Smooth muscle cell (in vitro differentiated cells): ENCODE data around the gene INPP1. TPM values are rescaled to one million over a fixed set of nuclear protein-coding genes. Genes with fewer than 3 reads are reported as not detected.

Experiments
- DNase-seq: peaks from one replicate; lab custom pipeline; 2025; ENCODE audit not compliant: unreplicated experiment; lab: John Stamatoyannopoulos, UW
- H2AFZ ChIP-seq: fragments of 200-600 bp; sonication (generic); 2 replicates; pipeline ENCODE4 v1.6.0; 2016; ENCODE audit warnings: antibody characterized with exemption, low read depth, mild to moderate bottlenecking
- H3F3A ChIP-seq: fragments of 200-600 bp; sonication (generic); 2 replicates; pipeline ENCODE4 v1.6.0; 2017; ENCODE audit warnings: antibody characterized with exemption, low read depth
- H3K27ac ChIP-seq: fragments of 200-600 bp; sonication (generic); 2 replicates; pipeline ENCODE4 v1.5.1; 2016; ENCODE audit warnings: low read depth, mild to moderate bottlenecking
- H3K27me3 ChIP-seq: fragments of 200-600 bp; sonication (generic); 2 replicates; pipeline ENCODE4 v1.6.1; 2016; ENCODE audit warnings: low read depth, mild to moderate bottlenecking
- H3K36me3 ChIP-seq: fragments of 200-600 bp; sonication (generic); 2 replicates; pipeline ENCODE4 v1.5.1; 2016; ENCODE audit warnings: low read depth
- H3K4me1 ChIP-seq: fragments of 200-600 bp; sonication (generic); 2 replicates; pipeline ENCODE4 v1.5.1; 2016; ENCODE audit warnings: low read depth
- H3K4me2 ChIP-seq: fragments of 200-600 bp; sonication (generic); 2 replicates; pipeline ENCODE4 v1.6.0; 2016; ENCODE audit warnings: mild to moderate bottlenecking
- H3K4me3 ChIP-seq: fragments of 200-600 bp; sonication (generic); 2 replicates; pipeline ENCODE4 v1.5.1; 2016; ENCODE audit warnings: mild to moderate bottlenecking
- H3K79me2 ChIP-seq: fragments of 200-600 bp; sonication (generic); 2 replicates; pipeline ENCODE4 v1.6.0; 2016; ENCODE audit warnings: low read depth, mild to moderate bottlenecking
- H3K9ac ChIP-seq: fragments of 200-600 bp; sonication (generic); 2 replicates; pipeline ENCODE4 v1.6.0; 2016; ENCODE audit warnings: low read depth
- H3K9me3 ChIP-seq: fragments of 200-600 bp; sonication (generic); replicated peaks from 2 replicates; pipeline ENCODE4 v1.5.1; 2016; ENCODE audit warnings: low read depth
- H4K20me1 ChIP-seq: fragments of 200-600 bp; sonication (generic); 2 replicates; pipeline ENCODE4 v1.6.0; 2016; ENCODE audit warnings: low read depth
- WGBS: methylation state at CpG from one replicate; pipeline ENCODE4 v1.1.7; 2016; ENCODE audit warnings: low lambda C conversion rate; 5-methylcytosine and 5-hydroxymethylcytosine counted together
- polyA plus RNA-seq: library from polyadenylated mRNA; unstranded; fragments of >200 nt; fragmentation: Nextera tagmentation; extraction: Ambion mirVana; gene quantifications from 2 replicates; pipeline ENCODE4 v1.2.1, GENCODE V29; 2016
- total RNA-seq: library from RNA; depleted of rRNA; stranded (reverse); fragments of >200 nt; gene quantifications from 2 replicates; pipeline ENCODE4 v1.2.3, GENCODE V29; 2014
- TF ChIP-seq, protein P1 (sequence below): fragments of 200-600 bp; sonication (generic); IDR thresholded peaks from 2 replicates; pipeline ENCODE4 v1.5.1; 2017; ENCODE audit warnings: borderline replicate concordance, mild to moderate bottlenecking, antibody characterized with exemption; ENCODE audit not compliant: insufficient read depth, poor library complexity, severe bottlenecking

INPP1 gene
- total and polyA plus RNA-seq, 2 experiments from 2014 or later, result 4.5 to 14.3 TPM

DNA sequence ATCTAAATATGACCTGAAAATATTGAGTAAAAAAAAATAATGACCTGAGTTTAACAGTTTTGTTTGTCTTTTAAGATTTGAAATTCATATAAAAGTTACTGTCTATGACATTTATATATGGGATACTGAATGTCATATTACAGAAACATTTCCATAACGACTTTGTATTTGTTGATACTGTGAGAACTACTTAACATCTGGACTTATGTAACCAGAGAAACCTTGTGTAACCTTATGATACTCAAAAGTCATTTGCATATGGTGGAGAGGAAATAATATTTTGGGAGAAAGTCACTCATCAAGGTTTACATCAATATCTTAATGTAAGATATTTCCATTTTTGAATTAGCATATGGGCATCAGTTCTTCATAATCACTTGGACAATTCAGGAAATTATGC lies 77.4 kb downstream of the INPP1 start:
- H2AFZ ChIP-seq, result no peak overlapping the region
- H4K20me1 ChIP-seq, result no peaks in the 10 kb centered on the region

More for the DNA sequence above, 77.4 kb downstream of the INPP1 start:
- Histone ChIP-seq H3F3A (no peaks in the 10 kb centered on the region), H3K9me3 (no peaks in the 10 kb centered on the region), H3K36me3 (no peaks in the 10 kb centered on the region), H3K4me1 (no peaks in the 10 kb centered on the region), H3K4me2 (no peak overlapping the region), H3K79me2 (no peaks in the 10 kb centered on the region), H3K9ac (no peak overlapping the region), H3K27ac (no peak overlapping the region), H3K27me3 (no peaks in the 10 kb centered on the region), H3K4me3 (no peak overlapping the region)
- no peak for DNase-seq
- TF ChIP-seq, protein P1, sequence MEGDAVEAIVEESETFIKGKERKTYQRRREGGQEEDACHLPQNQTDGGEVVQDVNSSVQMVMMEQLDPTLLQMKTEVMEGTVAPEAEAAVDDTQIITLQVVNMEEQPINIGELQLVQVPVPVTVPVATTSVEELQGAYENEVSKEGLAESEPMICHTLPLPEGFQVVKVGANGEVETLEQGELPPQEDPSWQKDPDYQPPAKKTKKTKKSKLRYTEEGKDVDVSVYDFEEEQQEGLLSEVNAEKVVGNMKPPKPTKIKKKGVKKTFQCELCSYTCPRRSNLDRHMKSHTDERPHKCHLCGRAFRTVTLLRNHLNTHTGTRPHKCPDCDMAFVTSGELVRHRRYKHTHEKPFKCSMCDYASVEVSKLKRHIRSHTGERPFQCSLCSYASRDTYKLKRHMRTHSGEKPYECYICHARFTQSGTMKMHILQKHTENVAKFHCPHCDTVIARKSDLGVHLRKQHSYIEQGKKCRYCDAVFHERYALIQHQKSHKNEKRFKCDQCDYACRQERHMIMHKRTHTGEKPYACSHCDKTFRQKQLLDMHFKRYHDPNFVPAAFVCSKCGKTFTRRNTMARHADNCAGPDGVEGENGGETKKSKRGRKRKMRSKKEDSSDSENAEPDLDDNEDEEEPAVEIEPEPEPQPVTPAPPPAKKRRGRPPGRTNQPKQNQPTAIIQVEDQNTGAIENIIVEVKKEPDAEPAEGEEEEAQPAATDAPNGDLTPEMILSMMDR, result no peak
- 65% methylated on average over 1 of the region's 1 CpG for WGBS

Other genes starting within 250 kb of the INPP1 start
- 15.1 and 16.6 TPM in 2 replicates for gene HIBCH, start 23.8 kb upstream of the INPP1 start, total RNA-seq
- 18.1 and 31.9 TPM in 2 replicates for gene HIBCH, start 23.8 kb upstream of the INPP1 start, polyA plus RNA-seq
- gene MFSD6, start 64.8 kb downstream of the INPP1 start, total RNA-seq, result 3.6 and 5.1 TPM in 2 replicates
- gene MFSD6, start 64.8 kb downstream of the INPP1 start, polyA plus RNA-seq, result 1.2 and 1.7 TPM in 2 replicates
- gene NEMP2, start 191.1 kb downstream of the INPP1 start, total RNA-seq, result 1.4 and 6.0 TPM in 2 replicates
- 2.6 and 5.0 TPM in 2 replicates for gene NEMP2, start 191.1 kb downstream of the INPP1 start, polyA plus RNA-seq